Measurements from ENCODE around the gene CARM1. TPM values are rescaled to one million over a fixed set of nuclear protein-coding genes. Genes with fewer than 3 reads are reported as not detected.
A peak's percentile ranks its signal among the peaks of the same experiment; 100 is the strongest.

CARM1 gene
- total RNA-seq: 92.4 and 93.7 TPM in 2 replicates

- intact Hi-C loops (cut with micrococcal nuclease): loop anchor here (1.0 to 10.0 kb wide), 3 partner anchors 36 to 306 kb away; partner anchors contain the start of genes CDKN2D, KRI1 and SMARCA4
- peak within 1 kb of the TSS; percentile 93 for H3K4me3 Mint-ChIP-seq
- peaks cover 8% of the 10 kb centered on the region for H3K36me3 Mint-ChIP-seq (ENCODE audit: low read depth)
- H3K27me3 Mint-ChIP-seq: no peaks in the 10 kb centered on the region
- H3K4me1 Mint-ChIP-seq: peaks cover 30% of the 10 kb centered on the region
- no peaks in the 10 kb centered on the region for H3K9me3 Mint-ChIP-seq
- H3K27ac Mint-ChIP-seq: peak within 1 kb of the TSS; percentile 96
- DNase-seq: peak; percentile 100
Measured at GRCh38 chr19:10870955-10871603, at the start of gene CARM1. CARM1 (plus strand) TSS chr19:10871553; CDS start chr19:10871703, 150 bp downstream.

DNA sequence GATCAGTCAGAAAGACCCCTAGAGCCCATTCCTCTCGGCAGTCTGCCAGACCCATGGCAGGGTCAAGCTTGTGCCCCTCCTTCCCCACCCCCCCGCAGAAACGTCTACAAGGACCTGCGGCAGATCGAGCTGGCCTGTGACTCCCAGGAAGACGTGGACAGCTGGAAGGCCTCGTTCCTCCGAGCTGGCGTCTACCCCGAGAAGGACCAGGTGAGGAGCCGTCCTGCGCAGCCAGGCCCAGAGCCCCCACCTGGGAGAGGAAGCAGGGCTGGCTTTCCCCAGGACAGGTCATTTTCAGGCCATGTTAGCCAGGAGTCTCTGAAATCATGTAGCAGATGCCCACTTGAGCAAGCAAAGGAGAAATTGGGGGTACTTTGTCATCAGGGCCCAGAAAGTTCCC is 47.7 kb upstream of the CARM1 start:
- Mint-ChIP-seq H3K36me3 (ENCODE audit: low read depth) (peaks cover 57% of the 10 kb centered on the region), H3K27ac (no peak overlapping the region), H3K9me3 (no peaks in the 10 kb centered on the region), H3K4me3 (no peak overlapping the region), H3K4me1 (peaks cover 7% of the 10 kb centered on the region), H3K27me3 (no peaks in the 10 kb centered on the region)
- intact Hi-C loops (cut with micrococcal nuclease): no loop called here
- DNase-seq: no peak

GRCh38 chr19:10826231-10826630 is 45.1 kb upstream of the CARM1 start:
- intact Hi-C loops (cut with micrococcal nuclease): no loop called here
- no peak for DNase-seq
- peak overlapping the region; percentile 49 for H3K27ac Mint-ChIP-seq
- H3K27me3 Mint-ChIP-seq: no peaks in the 10 kb centered on the region
- H3K36me3 Mint-ChIP-seq (ENCODE audit: low read depth): peaks cover 41% of the 10 kb centered on the region
- H3K9me3 Mint-ChIP-seq: no peaks in the 10 kb centered on the region
- H3K4me3 Mint-ChIP-seq: no peak overlapping the region
- H3K4me1 Mint-ChIP-seq: no peaks in the 10 kb centered on the region

- no peaks in the 10 kb centered on the region for H3K27me3 Mint-ChIP-seq
- no peaks in the 10 kb centered on the region for H3K4me1 Mint-ChIP-seq
- no peaks in the 10 kb centered on the region for H3K9me3 Mint-ChIP-seq
- H3K4me3 Mint-ChIP-seq: no peak overlapping the region
- H3K27ac Mint-ChIP-seq: no peak overlapping the region
- no peak for DNase-seq
- intact Hi-C loops (cut with micrococcal nuclease): no loop called here
- H3K36me3 Mint-ChIP-seq (ENCODE audit: low read depth): peaks cover 38% of the 10 kb centered on the region
Measured at GRCh38 chr19:10826846-10827245, 44.5 kb upstream of the CARM1 start.

DNA sequence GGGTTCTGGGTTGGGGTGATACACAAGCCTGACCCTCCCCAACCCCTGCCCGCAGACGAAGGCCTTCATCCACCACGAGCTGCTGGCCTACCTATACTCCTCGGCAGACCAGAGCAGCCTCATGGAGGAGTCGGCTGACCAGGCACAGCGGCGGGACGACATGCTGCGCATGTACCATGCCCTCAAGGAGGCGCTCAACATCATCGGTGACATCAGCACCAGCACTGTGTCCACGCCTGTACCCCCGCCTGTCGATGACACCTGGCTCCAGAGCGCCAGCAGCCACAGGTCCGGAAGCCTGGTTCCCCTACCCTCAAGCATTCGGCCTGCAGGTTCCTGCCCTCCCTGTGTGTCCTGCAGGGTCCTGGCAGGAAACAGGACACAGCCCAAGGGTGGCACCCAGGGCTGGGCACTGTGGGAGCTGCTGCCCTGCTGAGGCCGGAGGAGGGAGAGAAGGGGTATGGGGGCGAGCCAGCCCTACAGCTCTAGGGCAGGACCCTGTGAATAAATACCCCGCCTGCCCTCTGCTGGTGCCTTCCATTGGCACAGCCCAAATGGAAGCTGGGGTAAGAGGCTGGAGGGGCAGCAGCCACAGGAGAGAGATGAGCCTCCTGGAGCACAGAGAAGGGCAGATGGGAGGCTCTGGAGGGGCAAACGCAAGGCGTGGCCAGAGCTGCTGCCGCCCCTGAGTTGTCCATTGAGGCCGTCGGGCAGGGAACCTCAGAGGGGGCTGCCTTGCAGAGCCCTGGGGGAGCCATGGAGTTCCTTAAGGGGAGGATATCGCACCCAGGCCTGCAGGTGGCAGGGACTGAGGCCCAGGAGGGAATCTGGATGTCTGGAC is 42.2 kb upstream of the CARM1 start:
- H3K9me3 Mint-ChIP-seq: no peaks in the 10 kb centered on the region
- no peak for DNase-seq
- no peak overlapping the region for H3K4me3 Mint-ChIP-seq
- no peak overlapping the region for H3K27ac Mint-ChIP-seq
- intact Hi-C loops (cut with micrococcal nuclease): no loop called here
- no peaks in the 10 kb centered on the region for H3K4me1 Mint-ChIP-seq
- H3K27me3 Mint-ChIP-seq: no peaks in the 10 kb centered on the region
- peaks cover 30% of the 10 kb centered on the region for H3K36me3 Mint-ChIP-seq (ENCODE audit: low read depth)

GRCh38 chr19:10829967-10830366 is 41.4 kb upstream of the CARM1 start:
- intact Hi-C loops (cut with micrococcal nuclease): no loop called here
- Mint-ChIP-seq H3K27ac (no peak overlapping the region), H3K9me3 (no peaks in the 10 kb centered on the region), H3K27me3 (no peaks in the 10 kb centered on the region), H3K4me1 (no peaks in the 10 kb centered on the region), H3K36me3 (ENCODE audit: low read depth) (peaks cover 23% of the 10 kb centered on the region), H3K4me3 (no peak overlapping the region)
- no peak for DNase-seq

GRCh38 chr19:10830370-10830769 is 41.0 kb upstream of the CARM1 start:
- no peak for DNase-seq
- no peak overlapping the region for H3K27ac Mint-ChIP-seq
- H3K27me3 Mint-ChIP-seq: no peaks in the 10 kb centered on the region
- intact Hi-C loops (cut with micrococcal nuclease): no loop called here
- H3K4me1 Mint-ChIP-seq: peaks cover 1% of the 10 kb centered on the region
- no peaks in the 10 kb centered on the region for H3K9me3 Mint-ChIP-seq
- H3K36me3 Mint-ChIP-seq (ENCODE audit: low read depth): peaks cover 19% of the 10 kb centered on the region
- H3K4me3 Mint-ChIP-seq: no peak overlapping the region

GRCh38 chr19:10830931-10831779 is 40.2 kb upstream of the CARM1 start:
- peaks cover 19% of the 10 kb centered on the region for H3K36me3 Mint-ChIP-seq (ENCODE audit: low read depth)
- H3K4me1 Mint-ChIP-seq: peaks cover 4% of the 10 kb centered on the region
- intact Hi-C loops (cut with micrococcal nuclease): no loop called here
- no peak overlapping the region for H3K27ac Mint-ChIP-seq
- H3K9me3 Mint-ChIP-seq: no peaks in the 10 kb centered on the region
- no peaks in the 10 kb centered on the region for H3K27me3 Mint-ChIP-seq
- no peak overlapping the region for H3K4me3 Mint-ChIP-seq
- DNase-seq: no peak

- Mint-ChIP-seq H3K36me3 (ENCODE audit: low read depth) (peaks cover 20% of the 10 kb centered on the region), H3K9me3 (peaks cover 9% of the 10 kb centered on the region), H3K4me1 (peaks cover 10% of the 10 kb centered on the region), H3K27ac (no peak overlapping the region), H3K4me3 (no peak overlapping the region), H3K27me3 (no peaks in the 10 kb centered on the region)
- no peak for DNase-seq
- intact Hi-C loops (cut with micrococcal nuclease): no loop called here
Measured at GRCh38 chr19:10831987-10832938, 39.1 kb upstream of the CARM1 start.

- Mint-ChIP-seq H3K9me3 (peaks cover 9% of the 10 kb centered on the region), H3K27ac (no peak overlapping the region), H3K4me1 (peaks cover 10% of the 10 kb centered on the region), H3K27me3 (no peaks in the 10 kb centered on the region), H3K4me3 (no peak overlapping the region), H3K36me3 (ENCODE audit: low read depth) (peaks cover 20% of the 10 kb centered on the region)
- intact Hi-C loops (cut with micrococcal nuclease): no loop called here
- DNase-seq: no peak
Measured at GRCh38 chr19:10832939-10833296, 38.4 kb upstream of the CARM1 start.

GRCh38 chr19:10835089-10835753 is 36.1 kb upstream of the CARM1 start:
- Mint-ChIP-seq H3K27ac (peak overlapping the region; percentile 99), H3K4me1 (peaks cover 10% of the 10 kb centered on the region), H3K36me3 (ENCODE audit: low read depth) (peaks cover 16% of the 10 kb centered on the region), H3K27me3 (no peaks in the 10 kb centered on the region), H3K9me3 (peaks cover 12% of the 10 kb centered on the region), H3K4me3 (peak overlapping the region; percentile 98)
- no peak for DNase-seq
- intact Hi-C loops (cut with micrococcal nuclease): loop anchor here (1.0 kb wide), 1 partner anchor 36 kb away; the partner anchor contains the start of gene CARM1

DNA sequence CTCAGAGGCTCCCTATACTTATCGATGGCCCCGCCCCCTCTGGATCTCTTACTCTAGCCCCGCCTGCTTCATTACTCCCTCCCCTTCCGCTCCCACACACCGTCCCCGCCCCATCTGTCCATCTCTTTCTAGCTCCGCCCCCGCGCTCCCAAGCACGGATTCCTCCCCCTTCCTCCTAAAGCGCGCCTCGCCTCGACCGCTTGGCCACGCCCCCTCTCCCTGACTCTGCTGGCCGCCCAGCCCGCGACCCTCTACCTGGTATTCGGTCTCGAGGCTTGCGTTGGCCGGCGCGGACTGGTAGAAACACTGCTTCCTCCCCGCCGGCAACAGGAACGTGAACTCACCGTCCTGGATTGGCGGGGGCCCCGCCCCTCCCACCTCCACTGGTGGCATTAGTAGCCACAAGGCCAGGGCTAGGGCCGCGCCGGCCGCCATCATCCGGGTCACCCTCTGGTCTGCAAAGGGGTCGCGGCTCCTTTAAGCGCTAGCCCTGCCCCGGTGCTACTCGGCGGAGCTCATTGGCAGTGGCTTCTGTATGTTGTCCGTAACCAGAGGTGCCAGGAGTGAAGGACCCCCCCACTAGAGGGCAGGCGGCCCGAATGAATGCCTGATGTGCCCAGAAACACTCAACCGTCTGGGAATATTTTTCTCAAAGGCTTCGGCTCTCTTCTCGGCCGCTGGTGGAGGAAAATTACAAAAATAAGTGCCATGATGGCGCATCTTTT is 35.4 kb upstream of the CARM1 start, which contains the start of gene TMED1:
Gene TMED1 (minus strand): TSS at position 459 of the 725 bp plus-strand sequence. CDS start 21 bp downstream, at position 438.
- Mint-ChIP-seq H3K27me3 (no peaks in the 10 kb centered on the region), H3K9me3 (peaks cover 12% of the 10 kb centered on the region), H3K4me3 (peak within 1 kb of the TSS; percentile 98), H3K36me3 (ENCODE audit: low read depth) (peaks cover 15% of the 10 kb centered on the region), H3K4me1 (peaks cover 10% of the 10 kb centered on the region), H3K27ac (peak within 1 kb of the TSS; percentile 99)
- DNase-seq: peak; percentile 99
- intact Hi-C loops (cut with micrococcal nuclease): loop anchor here (1.0 to 2.0 kb wide), 5 partner anchors 29 to 270 kb away; partner anchors contain the start of genes CARM1 and KRI1

Data from activated CD4-positive, alpha-beta T cell treated with anti-CD3 and anti-CD28 coated beads, Interleukin-2, amount 10 ng/mL, durations not matched to agents 24 days and 14 days (primary cell).